Coronary artery (tissue), 2 donors: ENCODE results near the gene CDH13.

Experiments used
- DNase-seq: peaks from one replicate; pipeline ENCODE4 v3.0.0-alpha.2; 2017; ENCODE audit warnings: low spot score
- H3K27ac ChIP-seq, 2 donors: fragments of 200-600 bp; sonication (generic); one replicate each; pipeline ENCODE4 v1.5.1; 2016 to 2019
- H3K4me3 ChIP-seq: fragments of 200-600 bp; sonication (generic); 2 replicates; pipeline ENCODE4 v1.5.1; 2016; ENCODE audit warnings: mild to moderate bottlenecking, moderate library complexity
- CTCF ChIP-seq: fragments of 200-600 bp; sonication (generic); IDR thresholded peaks from one replicate; pipeline ENCODE4 v1.5.1; 2019; ENCODE audit warnings: antibody characterized with exemption

CDH13 gene

DNA sequence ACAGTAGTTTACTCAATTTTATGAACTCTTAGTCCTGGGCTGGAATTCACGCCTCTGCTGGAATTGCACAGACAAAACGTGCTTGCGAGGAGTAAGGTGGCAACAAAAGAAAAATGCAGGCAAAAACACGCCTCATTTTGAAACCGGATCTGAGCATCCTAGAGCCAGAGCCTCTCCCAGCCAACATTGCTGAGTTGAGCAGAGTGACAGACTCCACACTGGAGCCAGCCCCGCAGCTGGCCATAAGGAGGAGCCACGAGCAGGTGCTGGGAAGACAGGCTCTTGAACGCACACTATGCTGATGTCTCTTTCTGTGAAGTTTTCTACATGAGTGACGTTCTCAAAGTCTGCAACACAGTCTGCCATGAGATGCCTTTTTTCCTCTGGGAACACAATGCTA, 1166.4 kb downstream of the CDH13 start:
- Histone ChIP-seq H3K27ac (no peak overlapping the region), H3K4me3 (no peak overlapping the region)
- TF ChIP-seq CTCF: no peak
- DNase-seq: no peak

DNA sequence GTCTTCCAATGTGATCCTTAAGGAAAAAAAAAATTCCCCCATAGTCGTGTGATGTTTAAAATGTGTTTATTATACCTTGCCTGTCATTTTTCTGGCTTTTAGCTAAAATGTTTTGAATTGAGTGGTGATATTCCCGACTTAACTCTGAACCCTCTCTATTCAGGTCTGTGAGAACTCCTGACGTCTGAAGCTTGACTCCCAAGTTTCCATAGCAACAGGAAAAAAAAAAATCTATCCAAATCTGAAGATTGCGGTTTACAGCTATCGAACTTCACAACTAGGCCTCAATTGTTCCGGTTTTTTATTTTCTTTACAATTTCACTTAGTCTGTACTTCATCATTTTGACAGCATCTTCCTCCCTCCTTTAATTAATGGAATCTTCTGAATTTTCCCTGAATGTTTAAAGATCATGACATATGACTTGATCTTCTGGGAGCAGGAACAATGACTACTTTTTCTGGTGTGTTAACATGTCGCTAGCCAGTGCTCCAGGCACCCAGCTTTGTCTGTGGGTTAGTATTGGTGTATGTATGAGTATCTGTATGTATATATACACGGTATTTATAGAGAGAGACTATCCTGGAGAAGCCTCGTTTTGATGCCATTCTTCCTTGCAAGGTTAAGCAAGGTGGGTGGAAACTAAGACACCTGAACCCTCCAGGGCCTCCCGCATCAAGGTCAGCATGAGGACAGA, 1168.2 kb downstream of the CDH13 start:
- no peak for TF ChIP-seq CTCF
- Histone ChIP-seq H3K4me3 (no peak overlapping the region), H3K27ac (no peak overlapping the region)
- no peak for DNase-seq

GRCh38 chr16:83797013-83797412, 1170.2 kb downstream of the CDH13 start:
- no peak overlapping the region for H3K4me3 ChIP-seq
- H3K27ac ChIP-seq: no peak overlapping the region
- no peak for TF ChIP-seq CTCF
- DNase-seq: no peak

DNA sequence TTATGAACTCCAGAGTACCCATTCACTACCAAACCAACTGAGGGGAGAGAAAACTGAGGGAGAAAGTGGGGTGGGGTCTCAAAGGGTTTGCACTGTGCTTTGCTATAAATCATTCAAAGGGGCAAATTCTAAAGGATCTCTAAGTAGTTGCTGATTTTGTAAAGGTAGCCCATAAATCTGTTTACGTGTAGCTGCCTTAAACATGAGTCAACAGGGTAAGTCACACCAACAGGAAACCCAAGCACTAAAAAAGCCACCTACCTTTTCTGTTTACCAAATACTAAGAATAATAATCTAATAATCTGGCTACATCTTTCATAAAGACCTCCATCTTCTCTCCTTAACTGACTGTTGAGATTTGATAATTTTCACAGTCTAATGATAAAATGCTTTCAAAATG, 1172.6 kb downstream of the CDH13 start:
- Histone ChIP-seq H3K4me3 (no peak overlapping the region), H3K27ac (no peak overlapping the region)
- DNase-seq: no peak
- TF ChIP-seq CTCF: no peak

GRCh38 chr16:83802135-83802534, 1175.4 kb downstream of the CDH13 start:
- Histone ChIP-seq H3K27ac (peak overlapping the region in 1 of 2 donors; percentile 65), H3K4me3 (peak overlapping the region; percentile 67)
- no peak for TF ChIP-seq CTCF
- no peak for DNase-seq

- peak overlapping the region; percentile 67 for H3K4me3 ChIP-seq
- peak overlapping the region in 1 of 2 donors; percentile 65 for H3K27ac ChIP-seq
These were observed 1175.9 kb downstream of the CDH13 start for GRCh38 chr16:83802554-83803205.

More at GRCh38 chr16:83802554-83803205, 1175.9 kb downstream of the CDH13 start:
- no peak for TF ChIP-seq CTCF
- DNase-seq: no peak
